Esophagus squamous epithelium (tissue), 4 donors: ENCODE data around the gene DOCK2.

Experiments
- POLR2A ChIP-seq, 4 donors: fragments of 450-650 bp; IDR thresholded peaks; one replicate each; pipeline ENCODE4 v1.6.1; 2017; ENCODE audit warnings: antibody characterized with exemption in 4 of 4, mild to moderate bottlenecking in 4 of 4, moderate library complexity in 3 of 4
- TF ChIP-seq, protein P1 (sequence below), 6 experiments: fragments of 450-650 bp in 4 of 6; fragments of 200-600 bp in 2 of 6; sonication (generic) in 2 of 6; IDR thresholded peaks; one replicate each; pipeline ENCODE4 v1.5.1; 2016 to 2019; ENCODE audit warnings: antibody characterized with exemption in 6 of 6, mild to moderate bottlenecking in 4 of 6, moderate library complexity in 4 of 6

DNA sequence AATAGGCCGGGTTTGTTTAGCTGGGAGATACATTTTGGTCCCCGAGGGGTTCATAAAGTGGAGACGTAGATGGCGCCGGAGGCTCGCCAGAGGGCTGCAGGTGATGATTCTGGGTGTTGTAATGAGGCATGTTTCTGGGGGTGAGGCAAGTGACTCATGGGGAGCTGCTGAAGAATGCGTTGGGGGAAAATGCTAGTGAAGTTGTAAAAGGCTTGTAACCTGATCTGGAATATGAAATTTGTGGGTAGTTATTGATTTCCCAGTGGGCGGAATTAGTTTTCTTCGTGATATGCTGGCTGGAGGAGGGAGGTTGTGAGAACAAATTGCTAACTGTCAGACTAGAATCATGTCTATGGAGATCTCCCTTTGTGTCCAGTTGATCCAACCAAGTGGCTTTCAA, 158.3 kb downstream of the DOCK2 start:
- TF ChIP-seq, protein P1, sequence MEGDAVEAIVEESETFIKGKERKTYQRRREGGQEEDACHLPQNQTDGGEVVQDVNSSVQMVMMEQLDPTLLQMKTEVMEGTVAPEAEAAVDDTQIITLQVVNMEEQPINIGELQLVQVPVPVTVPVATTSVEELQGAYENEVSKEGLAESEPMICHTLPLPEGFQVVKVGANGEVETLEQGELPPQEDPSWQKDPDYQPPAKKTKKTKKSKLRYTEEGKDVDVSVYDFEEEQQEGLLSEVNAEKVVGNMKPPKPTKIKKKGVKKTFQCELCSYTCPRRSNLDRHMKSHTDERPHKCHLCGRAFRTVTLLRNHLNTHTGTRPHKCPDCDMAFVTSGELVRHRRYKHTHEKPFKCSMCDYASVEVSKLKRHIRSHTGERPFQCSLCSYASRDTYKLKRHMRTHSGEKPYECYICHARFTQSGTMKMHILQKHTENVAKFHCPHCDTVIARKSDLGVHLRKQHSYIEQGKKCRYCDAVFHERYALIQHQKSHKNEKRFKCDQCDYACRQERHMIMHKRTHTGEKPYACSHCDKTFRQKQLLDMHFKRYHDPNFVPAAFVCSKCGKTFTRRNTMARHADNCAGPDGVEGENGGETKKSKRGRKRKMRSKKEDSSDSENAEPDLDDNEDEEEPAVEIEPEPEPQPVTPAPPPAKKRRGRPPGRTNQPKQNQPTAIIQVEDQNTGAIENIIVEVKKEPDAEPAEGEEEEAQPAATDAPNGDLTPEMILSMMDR (IDR thresholded peaks at IDR 0.05), result no peak
- no peak for TF ChIP-seq POLR2A (IDR thresholded peaks at IDR 0.05)
